CD14-positive monocyte (primary cell): ENCODE results near the gene RPTOR. TPM values are rescaled to one million over a fixed set of nuclear protein-coding genes. Genes with fewer than 3 reads are reported as not detected.

Source experiments
- DNase-seq, 3 donors: peaks; one replicate each; pipeline ENCODE4 v3.0.0-alpha.2; 2011 to 2022
- H2AFZ ChIP-seq: 2 replicates; pipeline ENCODE4 v1.6.0; 2012; ENCODE audit warnings: mild to moderate bottlenecking, low read depth, low read length, inconsistent platforms; ENCODE audit not compliant: insufficient read depth, poor library complexity, severe bottlenecking
- H3K27ac ChIP-seq, 2 donors: 1 replicate in 1 of 2; 2 replicates in 1 of 2; pipeline ENCODE4 v1.5.1; 2012 to 2013; ENCODE audit warnings: low read length in 2 of 2, control low read depth in 1 of 2, inconsistent platforms in 1 of 2, low read depth in 1 of 2, mild to moderate bottlenecking in 1 of 2
- H3K27me3 ChIP-seq, 2 donors: one replicate each; pipeline versions ENCODE4 v1.6.0 to v1.6.1; 2011 to 2013; ENCODE audit warnings: low read length in 2 of 2; ENCODE audit not compliant: control insufficient read depth in 2 of 2, insufficient read depth in 2 of 2
- H3K36me3 ChIP-seq, 2 donors: replicated peaks in 1 of 2; 1 replicate in 1 of 2; 2 replicates in 1 of 2; pipeline versions ENCODE4 v1.5.1 to v1.6.1; 2012 to 2013; ENCODE audit warnings: low read length in 2 of 2, control low read depth in 1 of 2, inconsistent platforms in 1 of 2, mild to moderate bottlenecking in 1 of 2; ENCODE audit not compliant: insufficient read depth in 2 of 2, control insufficient read depth in 1 of 2
- H3K4me1 ChIP-seq, 2 donors: 1 replicate in 1 of 2; 2 replicates in 1 of 2; pipeline versions ENCODE4 v1.5.1 to v1.6.1; 2012 to 2013; ENCODE audit warnings: low read length in 2 of 2, control low read depth in 1 of 2, inconsistent platforms in 1 of 2, mild to moderate bottlenecking in 1 of 2, moderate library complexity in 1 of 2; ENCODE audit not compliant: insufficient read depth in 2 of 2, control insufficient read depth in 1 of 2
- H3K4me2 ChIP-seq: replicated peaks from 2 replicates; pipeline ENCODE3; 2012; ENCODE audit warnings: low read length, moderate library complexity, mild to moderate bottlenecking; ENCODE audit not compliant: poor library complexity, severe bottlenecking; ENCODE audit errors: extremely low read depth
- H3K4me3 ChIP-seq, 3 experiments: fragments of 200-600 bp in 1 of 3; sonication (generic) in 1 of 3; replicated peaks in 1 of 3; 1 replicate in 2 of 3; 2 replicates in 1 of 3; pipeline ENCODE4 v1.5.1; 2011 to 2013; ENCODE audit warnings: low read length in 3 of 3, mild to moderate bottlenecking in 3 of 3, control low read depth in 2 of 3, low read depth in 2 of 3, inconsistent platforms in 1 of 3, moderate library complexity in 1 of 3
- H3K79me2 ChIP-seq: 2 replicates; pipeline ENCODE4 v1.6.0; 2012; ENCODE audit warnings: mild to moderate bottlenecking, control low read depth, inconsistent platforms, low read length, moderate library complexity; ENCODE audit not compliant: insufficient read depth
- H3K9ac ChIP-seq: 2 replicates; pipeline ENCODE4 v1.6.0; 2017; ENCODE audit warnings: low read length, mild to moderate bottlenecking; ENCODE audit not compliant: insufficient read depth, poor library complexity, severe bottlenecking
- H3K9me3 ChIP-seq, 2 donors: replicated peaks in 1 of 2; 1 replicate in 1 of 2; 2 replicates in 1 of 2; pipeline versions ENCODE4 v1.5.1 to v1.6.1; 2012 to 2013; ENCODE audit warnings: low read length in 2 of 2, control low read depth in 1 of 2; ENCODE audit not compliant: control insufficient read depth in 1 of 2, insufficient read depth in 1 of 2
- H4K20me1 ChIP-seq: 2 replicates; pipeline ENCODE4 v1.6.0; 2012; ENCODE audit warnings: mild to moderate bottlenecking, low read length, control low read depth, moderate library complexity; ENCODE audit not compliant: insufficient read depth
- H3K27ac Mint-ChIP-seq, 7 donors: one replicate each; pipeline ENCODE4 v1.8.0; 2020; ENCODE audit warnings: mild to moderate bottlenecking in 7 of 7, mixed read lengths in 7 of 7, moderate library complexity in 6 of 7, inconsistent platforms in 2 of 7
- H3K27me3 Mint-ChIP-seq, 3 donors: one replicate each; pipeline ENCODE4 v1.8.0; 2021 to 2022; ENCODE audit warnings: low read depth in 3 of 3, mild to moderate bottlenecking in 3 of 3, mixed read lengths in 3 of 3, moderate library complexity in 3 of 3, inconsistent platforms in 1 of 3
- H3K36me3 Mint-ChIP-seq, 2 donors: one replicate each; pipeline ENCODE4 v1.8.0; 2020; ENCODE audit warnings: mixed read lengths in 2 of 2, inconsistent platforms in 1 of 2, mild to moderate bottlenecking in 1 of 2
- H3K4me1 Mint-ChIP-seq: one replicate; pipeline ENCODE4 v1.8.0; 2020; ENCODE audit warnings: mild to moderate bottlenecking, mixed read lengths
- H3K4me3 Mint-ChIP-seq, 2 donors: one replicate each; pipeline ENCODE4 v1.8.0; 2020; ENCODE audit warnings: mild to moderate bottlenecking in 2 of 2, mixed read lengths in 2 of 2, moderate library complexity in 1 of 2
- H3K9me3 Mint-ChIP-seq, 7 donors: one replicate each; pipeline ENCODE4 v1.8.0; 2020 to 2022; ENCODE audit warnings: mixed read lengths in 7 of 7, mild to moderate bottlenecking in 6 of 7, moderate library complexity in 6 of 7, inconsistent platforms in 2 of 7
- CTCF ChIP-seq: fragments of 200-600 bp; IDR thresholded peaks from one replicate; pipeline ENCODE4 v1.8.0; 2022; ENCODE audit warnings: antibody characterized with exemption, mild to moderate bottlenecking
- WGBS: methylation state at CpG from one replicate; pipeline ENCODE4 v1.1.5; 2013; ENCODE audit warnings: missing lambda C conversion rate; ENCODE audit not compliant: insufficient coverage; 5-methylcytosine and 5-hydroxymethylcytosine counted together
- intact Hi-C, 2 donors: fragments of 100-400 bp; cut with micrococcal nuclease; formaldehyde crosslinking; loops; one replicate each; pipeline versions ENCODE4 v1.15.0 to v1.15.1; 2023
- polyA plus RNA-seq, 3 donors: library from polyadenylated mRNA; depleted of rRNA in 1 of 3; unstranded in 2 of 3; stranded (reverse) in 1 of 3; fragments of 300-500 nt in 2 of 3; fragments of >200 nt in 1 of 3; fragmentation: Illumina TruSeq in 2 of 3; gene quantifications; 1 replicate in 2 of 3; 2 replicates in 1 of 3; pipeline ENCODE4 v1.2.3, GENCODE V29; 2012 to 2021

RPTOR gene
- polyA plus RNA-seq, 3 donors = 1.1 to 8.7 (median 2.6) TPM

- intact Hi-C loops = no loop called here
- H4K20me1 ChIP-seq = no peaks in the 10 kb centered on the region
These were observed 211.2 kb downstream of the RPTOR start for GRCh38 chr17:80755650-80756405.

More at GRCh38 chr17:80755650-80756405, 211.2 kb downstream of the RPTOR start:
- WGBS = no CpG with 5 or more reads among the region's 5 CpGs
- H3K27ac ChIP-seq = no peak overlapping the region
- H3K4me2 ChIP-seq = no peak overlapping the region
- peaks cover 4 to 19% of the 10 kb centered on the region in 2 donors for H3K4me1 ChIP-seq
- H3K9ac ChIP-seq = no peak overlapping the region
- H3K27me3 ChIP-seq = no peaks in the 10 kb centered on the region
- H3K79me2 ChIP-seq = no peaks in the 10 kb centered on the region
- Mint-ChIP-seq H3K4me1 (peaks cover 10% of the 10 kb centered on the region), H3K27me3 (peaks cover 0 to 3% (median 0%) of the 10 kb centered on the region in 3 donors), H3K9me3 (no peaks in the 10 kb centered on the region), H3K4me3 (no peak overlapping the region), H3K36me3 (peaks cover 49 to 50% of the 10 kb centered on the region in 2 donors), H3K27ac (no peak overlapping the region)
- no peak overlapping the region for H2AFZ ChIP-seq
- no peaks in the 10 kb centered on the region for H3K9me3 ChIP-seq
- H3K4me3 ChIP-seq = no peak overlapping the region
- peaks cover 14 to 48% of the 10 kb centered on the region in 2 donors for H3K36me3 ChIP-seq
- TF ChIP-seq CTCF = no peak
- DNase-seq = no peak
